Liver (tissue), 9 donors: ENCODE measurements around the gene SLC25A1. TPM values are rescaled to one million over a fixed set of nuclear protein-coding genes. Genes with fewer than 3 reads are reported as not detected.

ENCODE experiments used
- DNase-seq: peaks from one replicate; pipeline ENCODE4 v3.0.0-alpha.2; 2017; ENCODE audit warnings: low spot score
- H3K27ac ChIP-seq, 2 donors: one replicate each; pipeline ENCODE4 v1.7.0; 2013; ENCODE audit warnings: inconsistent platforms in 2 of 2, low read length in 2 of 2, control low read depth in 1 of 2, low read depth in 1 of 2, mild to moderate bottlenecking in 1 of 2
- H3K27me3 ChIP-seq, 4 donors: one replicate each; pipeline versions ENCODE4 v1.6.1 to v1.7.0; 2013; ENCODE audit warnings: low read length in 3 of 4, inconsistent platforms in 1 of 4, mild to moderate bottlenecking in 1 of 4, moderate library complexity in 1 of 4; ENCODE audit not compliant: control insufficient read depth in 4 of 4, insufficient read depth in 4 of 4
- H3K36me3 ChIP-seq, 4 donors: one replicate each; pipeline versions ENCODE4 v1.6.1 to v1.7.0; 2013; ENCODE audit warnings: low read length in 3 of 4, mild to moderate bottlenecking in 3 of 4, low read depth in 1 of 4, moderate library complexity in 1 of 4; ENCODE audit not compliant: control insufficient read depth in 4 of 4, insufficient read depth in 3 of 4
- H3K4me1 ChIP-seq, 4 donors: one replicate each; pipeline versions ENCODE4 v1.6.1 to v1.7.0; 2013; ENCODE audit warnings: low read length in 3 of 4, mild to moderate bottlenecking in 3 of 4, moderate library complexity in 1 of 4; ENCODE audit not compliant: control insufficient read depth in 4 of 4, insufficient read depth in 4 of 4
- H3K4me3 ChIP-seq, 3 donors: one replicate each; pipeline versions ENCODE4 v1.6.1 to v1.7.0; 2013; ENCODE audit warnings: low read length in 3 of 3, control low read depth in 1 of 3, low read depth in 1 of 3, mild to moderate bottlenecking in 1 of 3
- H3K9ac ChIP-seq, 2 donors: one replicate each; pipeline ENCODE4 v1.7.0; 2013; ENCODE audit warnings: low read length in 2 of 2, mild to moderate bottlenecking in 2 of 2, moderate library complexity in 2 of 2, control low read depth in 1 of 2, low read depth in 1 of 2
- H3K9me3 ChIP-seq, 4 donors: one replicate each; pipeline versions ENCODE4 v1.6.1 to v1.7.0; 2013; ENCODE audit warnings: low read length in 3 of 4; ENCODE audit not compliant: control insufficient read depth in 4 of 4
- CTCF ChIP-seq: fragments of 150-350 bp; IDR thresholded peaks from 2 replicates; pipeline ENCODE4 v1.5.1; 2017; ENCODE audit warnings: improper control_type of control experiment, low read depth, low read length; ENCODE audit not compliant: missing input control
- EGR1 ChIP-seq, 2 donors: IDR thresholded peaks; 2 replicates each; pipeline ENCODE4 v1.6.1; 2016 to 2018; ENCODE audit warnings: antibody characterized with exemption in 2 of 2, low read depth in 2 of 2
- HNF4A ChIP-seq, 2 donors: conservative IDR thresholded peaks; 2 replicates each; pipeline ENCODE4 v1.6.1; 2016; ENCODE audit warnings: antibody characterized with exemption in 2 of 2, mild to moderate bottlenecking in 2 of 2
- HNF4G ChIP-seq: IDR thresholded peaks from 2 replicates; pipeline ENCODE4 v1.6.1; 2016; ENCODE audit warnings: antibody characterized with exemption
- JUND ChIP-seq, 2 donors: IDR thresholded peaks; 2 replicates each; pipeline ENCODE4 v1.6.1; 2016; ENCODE audit warnings: antibody characterized with exemption in 2 of 2
- NR2F2 ChIP-seq: IDR thresholded peaks from 2 replicates; pipeline ENCODE4 v1.6.1; 2016; ENCODE audit warnings: antibody characterized with exemption
- TAF1 ChIP-seq: conservative IDR thresholded peaks from 2 replicates; pipeline ENCODE4 v1.6.1; 2016; ENCODE audit warnings: antibody characterized with exemption, mild to moderate bottlenecking
- WGBS: extraction: QIAGEN DNeasy Blood & Tissue Kit; methylation state at CpG from one replicate; pipeline ENCODE4 v1.1.7; 2013; 5-methylcytosine and 5-hydroxymethylcytosine counted together
- polyA plus RNA-seq, 2 donors: library from polyadenylated mRNA; stranded (reverse) in 1 of 2; unstranded in 1 of 2; fragments of 200-250 nt in 1 of 2; fragments of >200 nt in 1 of 2; fragmentation: Nextera tagmentation in 1 of 2; extraction: Ambion mirVana in 1 of 2; gene quantifications; one replicate each; pipeline versions ENCODE4 v1.2.1 to v1.2.3, GENCODE V29; 2013 to 2015
- total RNA-seq, 2 donors: library from RNA; depleted of rRNA; stranded (reverse); fragments of >200 nt; gene quantifications; one replicate each; pipeline ENCODE4 v1.2.3, GENCODE V29; 2014
- TF ChIP-seq, protein P1 (sequence below): IDR thresholded peaks from 2 replicates; pipeline ENCODE4 v1.6.1; 2016; ENCODE audit warnings: antibody characterized with exemption, mild to moderate bottlenecking
- donor health status: healthy.
- donor health status: healthy.
- donor health status: healthy.
- donor health status: healthy.
- donor health status: healthy.

Gene SLC25A1
- total and polyA plus RNA-seq, 4 donors = 59.5 to 78.3 (median 73.9) TPM

- peak; percentile 27 for DNase-seq
- no peak overlapping the region for H3K9ac ChIP-seq
- WGBS = 62% methylated on average over 21 of the region's 21 CpGs
These were observed 2.8 kb downstream of the SLC25A1 start for GRCh38 chr22:19175602-19176174.

DNA sequence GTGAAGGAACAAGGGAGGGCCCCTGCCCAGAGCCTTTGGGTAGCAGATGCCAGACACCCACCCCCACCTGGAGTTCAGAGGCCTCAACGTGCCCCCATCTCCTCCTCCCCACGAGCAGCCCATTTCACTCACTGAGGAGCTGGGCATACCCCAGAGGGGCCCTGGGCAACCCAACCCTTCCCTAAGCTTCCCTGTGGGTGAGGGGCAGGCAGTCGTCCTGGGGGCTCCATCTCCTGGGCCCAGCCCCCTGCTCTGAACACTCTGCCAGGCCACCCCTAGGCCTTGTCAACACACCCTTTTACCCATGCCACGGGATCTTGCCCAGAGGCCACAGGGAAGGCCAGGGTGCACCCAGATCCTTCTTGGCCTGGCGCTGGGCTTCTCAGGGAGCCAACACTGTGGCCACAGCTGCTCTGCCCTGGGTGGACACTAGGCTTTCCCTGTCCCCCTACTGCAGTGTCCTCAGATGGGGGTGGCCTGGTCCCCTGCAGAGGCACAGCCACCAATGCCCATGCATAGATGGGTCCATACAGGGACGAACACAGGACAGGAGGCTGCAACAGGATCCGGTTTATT is 3.4 kb downstream of the SLC25A1 start:
- DNase-seq = no peak
- H3K4me1 ChIP-seq = peaks cover 24 to 84% (median 71%) of the 10 kb centered on the region in 4 donors
- WGBS = 64% methylated on average over 7 of the region's 7 CpGs

More at GRCh38 chr22:19175602-19176174, 2.8 kb downstream of the SLC25A1 start:
- Histone ChIP-seq H3K36me3 (no peaks in the 10 kb centered on the region), H3K4me1 (peaks cover 22 to 84% (median 71%) of the 10 kb centered on the region in 4 donors), H3K9me3 (no peaks in the 10 kb centered on the region), H3K27me3 (no peaks in the 10 kb centered on the region), H3K27ac (peak overlapping the region; percentile 75 to 78), H3K4me3 (no peak overlapping the region)
- TF ChIP-seq TAF1 = no peak
- TF ChIP-seq NR2F2 = no peak
- peak in 1 of 2 donors; percentile 5 for TF ChIP-seq HNF4A (conservative IDR thresholded peaks at IDR 0.05)
- TF ChIP-seq, protein P1, sequence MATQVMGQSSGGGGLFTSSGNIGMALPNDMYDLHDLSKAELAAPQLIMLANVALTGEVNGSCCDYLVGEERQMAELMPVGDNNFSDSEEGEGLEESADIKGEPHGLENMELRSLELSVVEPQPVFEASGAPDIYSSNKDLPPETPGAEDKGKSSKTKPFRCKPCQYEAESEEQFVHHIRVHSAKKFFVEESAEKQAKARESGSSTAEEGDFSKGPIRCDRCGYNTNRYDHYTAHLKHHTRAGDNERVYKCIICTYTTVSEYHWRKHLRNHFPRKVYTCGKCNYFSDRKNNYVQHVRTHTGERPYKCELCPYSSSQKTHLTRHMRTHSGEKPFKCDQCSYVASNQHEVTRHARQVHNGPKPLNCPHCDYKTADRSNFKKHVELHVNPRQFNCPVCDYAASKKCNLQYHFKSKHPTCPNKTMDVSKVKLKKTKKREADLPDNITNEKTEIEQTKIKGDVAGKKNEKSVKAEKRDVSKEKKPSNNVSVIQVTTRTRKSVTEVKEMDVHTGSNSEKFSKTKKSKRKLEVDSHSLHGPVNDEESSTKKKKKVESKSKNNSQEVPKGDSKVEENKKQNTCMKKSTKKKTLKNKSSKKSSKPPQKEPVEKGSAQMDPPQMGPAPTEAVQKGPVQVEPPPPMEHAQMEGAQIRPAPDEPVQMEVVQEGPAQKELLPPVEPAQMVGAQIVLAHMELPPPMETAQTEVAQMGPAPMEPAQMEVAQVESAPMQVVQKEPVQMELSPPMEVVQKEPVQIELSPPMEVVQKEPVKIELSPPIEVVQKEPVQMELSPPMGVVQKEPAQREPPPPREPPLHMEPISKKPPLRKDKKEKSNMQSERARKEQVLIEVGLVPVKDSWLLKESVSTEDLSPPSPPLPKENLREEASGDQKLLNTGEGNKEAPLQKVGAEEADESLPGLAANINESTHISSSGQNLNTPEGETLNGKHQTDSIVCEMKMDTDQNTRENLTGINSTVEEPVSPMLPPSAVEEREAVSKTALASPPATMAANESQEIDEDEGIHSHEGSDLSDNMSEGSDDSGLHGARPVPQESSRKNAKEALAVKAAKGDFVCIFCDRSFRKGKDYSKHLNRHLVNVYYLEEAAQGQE = no peak
- no peak for TF ChIP-seq JUND (IDR thresholded peaks at IDR 0.05)

More for the DNA sequence above, 3.4 kb downstream of the SLC25A1 start:
- peaks cover 0 to 3% (median 0%) of the 10 kb centered on the region in 4 donors for H3K27me3 ChIP-seq
- H3K9me3 ChIP-seq = no peaks in the 10 kb centered on the region
- no peaks in the 10 kb centered on the region for H3K36me3 ChIP-seq
- no peak overlapping the region for H3K4me3 ChIP-seq
- H3K9ac ChIP-seq = no peak overlapping the region
- H3K27ac ChIP-seq = peak overlapping the region; percentile 75 to 78
- TF ChIP-seq HNF4G (no peak), NR2F2 (no peak), JUND (IDR thresholded peaks at IDR 0.05) (no peak), EGR1 (IDR thresholded peaks at IDR 0.05; ENCODE audit: low read depth in 2 of 2) (no peak), CTCF (no peak)
